ENCODE data around the gene KAZALD1.
A peak's percentile ranks its signal among the peaks of the same experiment; 100 is the strongest.

KAZALD1 gene

DNA sequence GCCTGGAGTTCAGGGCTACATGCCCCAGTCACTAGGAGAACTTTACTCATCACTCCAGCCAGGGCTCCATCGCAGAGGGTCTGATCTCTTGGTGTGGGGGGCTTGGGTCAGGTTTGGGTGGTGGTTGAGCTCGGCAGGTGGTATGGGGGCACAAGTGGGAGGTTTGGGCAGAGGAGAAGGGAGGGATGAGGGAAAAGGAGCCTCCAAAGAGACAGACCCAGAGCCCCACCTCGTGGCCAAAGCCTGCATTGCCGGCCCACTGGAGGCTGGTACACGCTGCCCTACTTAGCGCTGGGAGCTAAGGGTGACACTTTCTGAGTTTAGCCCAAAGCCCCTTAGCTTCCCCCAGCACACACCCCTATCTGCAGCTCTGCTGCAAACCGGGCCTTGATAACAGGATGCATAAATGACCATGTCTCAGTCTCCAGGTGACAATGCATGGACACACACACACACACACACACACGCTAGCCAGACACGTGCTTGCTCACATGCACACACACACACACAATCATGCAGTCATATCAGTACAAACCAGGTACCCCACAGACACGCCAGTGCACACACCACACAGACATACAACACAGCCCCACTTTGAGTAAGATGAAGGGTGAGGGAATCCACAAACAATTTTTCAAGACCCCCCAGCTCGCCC is 47.4 kb upstream of the KAZALD1 start (continued):
- TF ChIP-seq, protein P1, sequence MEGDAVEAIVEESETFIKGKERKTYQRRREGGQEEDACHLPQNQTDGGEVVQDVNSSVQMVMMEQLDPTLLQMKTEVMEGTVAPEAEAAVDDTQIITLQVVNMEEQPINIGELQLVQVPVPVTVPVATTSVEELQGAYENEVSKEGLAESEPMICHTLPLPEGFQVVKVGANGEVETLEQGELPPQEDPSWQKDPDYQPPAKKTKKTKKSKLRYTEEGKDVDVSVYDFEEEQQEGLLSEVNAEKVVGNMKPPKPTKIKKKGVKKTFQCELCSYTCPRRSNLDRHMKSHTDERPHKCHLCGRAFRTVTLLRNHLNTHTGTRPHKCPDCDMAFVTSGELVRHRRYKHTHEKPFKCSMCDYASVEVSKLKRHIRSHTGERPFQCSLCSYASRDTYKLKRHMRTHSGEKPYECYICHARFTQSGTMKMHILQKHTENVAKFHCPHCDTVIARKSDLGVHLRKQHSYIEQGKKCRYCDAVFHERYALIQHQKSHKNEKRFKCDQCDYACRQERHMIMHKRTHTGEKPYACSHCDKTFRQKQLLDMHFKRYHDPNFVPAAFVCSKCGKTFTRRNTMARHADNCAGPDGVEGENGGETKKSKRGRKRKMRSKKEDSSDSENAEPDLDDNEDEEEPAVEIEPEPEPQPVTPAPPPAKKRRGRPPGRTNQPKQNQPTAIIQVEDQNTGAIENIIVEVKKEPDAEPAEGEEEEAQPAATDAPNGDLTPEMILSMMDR (tag by site-specific recombination; IDR thresholded peaks at IDR 0.05) = peak; percentile 86
- TF ChIP-seq, protein P2, sequence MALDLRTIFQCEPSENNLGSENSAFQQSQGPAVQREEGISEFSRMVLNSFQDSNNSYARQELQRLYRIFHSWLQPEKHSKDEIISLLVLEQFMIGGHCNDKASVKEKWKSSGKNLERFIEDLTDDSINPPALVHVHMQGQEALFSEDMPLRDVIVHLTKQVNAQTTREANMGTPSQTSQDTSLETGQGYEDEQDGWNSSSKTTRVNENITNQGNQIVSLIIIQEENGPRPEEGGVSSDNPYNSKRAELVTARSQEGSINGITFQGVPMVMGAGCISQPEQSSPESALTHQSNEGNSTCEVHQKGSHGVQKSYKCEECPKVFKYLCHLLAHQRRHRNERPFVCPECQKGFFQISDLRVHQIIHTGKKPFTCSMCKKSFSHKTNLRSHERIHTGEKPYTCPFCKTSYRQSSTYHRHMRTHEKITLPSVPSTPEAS (tag by site-specific recombination; IDR thresholded peaks at IDR 0.05) = peak; percentile 92
- TF ChIP-seq ZNF426 (tag by site-specific recombination; IDR thresholded peaks at IDR 0.05) (no peak), GLIS2 (tag by site-specific recombination; IDR thresholded peaks at IDR 0.05) (peak; percentile 89), MEIS1 (CRISPR knock-in tag; IDR thresholded peaks at IDR 0.05; ENCODE audit: borderline replicate concordance) (no peak), ZNF404 (tag by site-specific recombination; IDR thresholded peaks at IDR 0.05) (no peak), ZNF561 (tag by site-specific recombination; IDR thresholded peaks at IDR 0.05; ENCODE audit: borderline replicate concordance) (no peak), BCL11A (tag by site-specific recombination; IDR thresholded peaks at IDR 0.05; ENCODE audit: low read depth) (no peak), ZIC2 (tag by site-specific recombination; IDR thresholded peaks at IDR 0.05) (peak; percentile 49), ZNF571 (tag by site-specific recombination; IDR thresholded peaks at IDR 0.05) (no peak), ZNF544 (tag by site-specific recombination; IDR thresholded peaks at IDR 0.05) (no peak), ZNF843 (tag by site-specific recombination; IDR thresholded peaks at IDR 0.05) (0 out of 2 replicates have a peak, but pooled peaks have one; percentile 23), ZNF366 (tag by site-specific recombination; conservative IDR thresholded peaks at IDR 0.05) (peak; percentile 93), ZNF48 (tag by site-specific recombination; IDR thresholded peaks at IDR 0.05) (no peak), ZNF529 (tag by site-specific recombination; IDR thresholded peaks at IDR 0.05; ENCODE audit: insufficient replicate concordance) (no peak), ZNF211 (tag by site-specific recombination; IDR thresholded peaks at IDR 0.05; ENCODE audit: low read depth) (no peak), YY1 (tag by site-specific recombination; IDR thresholded peaks at IDR 0.05) (no peak), ZNF629 (tag by site-specific recombination; IDR thresholded peaks at IDR 0.05) (0 out of 2 replicates have a peak, but pooled peaks have one; percentile 24), GLIS1 (tag by site-specific recombination; IDR thresholded peaks at IDR 0.05) (peak; percentile 91), ZNF555 (tag by site-specific recombination; conservative IDR thresholded peaks at IDR 0.05) (no peak)
- TF ChIP-seq, protein P3, sequence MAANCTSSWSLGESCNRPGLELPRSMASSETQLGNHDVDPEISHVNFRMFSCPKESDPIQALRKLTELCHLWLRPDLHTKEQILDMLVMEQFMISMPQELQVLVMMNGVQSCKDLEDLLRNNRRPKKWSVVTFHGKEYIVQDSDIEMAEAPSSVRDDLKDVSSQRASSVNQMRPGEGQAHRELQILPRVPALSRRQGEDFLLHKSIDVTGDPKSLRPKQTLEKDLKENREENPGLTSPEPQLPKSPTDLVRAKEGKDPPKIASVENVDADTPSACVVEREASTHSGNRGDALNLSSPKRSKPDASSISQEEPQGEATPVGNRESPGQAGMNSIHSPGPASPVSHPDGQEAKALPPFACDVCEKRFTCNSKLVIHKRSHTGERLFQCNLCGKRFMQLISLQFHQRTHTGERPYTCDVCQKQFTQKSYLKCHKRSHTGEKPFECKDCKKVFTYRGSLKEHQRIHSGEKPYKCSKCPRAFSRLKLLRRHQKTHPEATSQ (tag by site-specific recombination; IDR thresholded peaks at IDR 0.05) = no peak
- TF ChIP-seq, protein P4, sequence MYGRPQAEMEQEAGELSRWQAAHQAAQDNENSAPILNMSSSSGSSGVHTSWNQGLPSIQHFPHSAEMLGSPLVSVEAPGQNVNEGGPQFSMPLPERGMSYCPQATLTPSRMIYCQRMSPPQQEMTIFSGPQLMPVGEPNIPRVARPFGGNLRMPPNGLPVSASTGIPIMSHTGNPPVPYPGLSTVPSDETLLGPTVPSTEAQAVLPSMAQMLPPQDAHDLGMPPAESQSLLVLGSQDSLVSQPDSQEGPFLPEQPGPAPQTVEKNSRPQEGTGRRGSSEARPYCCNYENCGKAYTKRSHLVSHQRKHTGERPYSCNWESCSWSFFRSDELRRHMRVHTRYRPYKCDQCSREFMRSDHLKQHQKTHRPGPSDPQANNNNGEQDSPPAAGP (tag by site-specific recombination; IDR thresholded peaks at IDR 0.05) = peak; percentile 51; the same call in 1 of the 2 replicates
- TF ChIP-seq, protein P5, sequence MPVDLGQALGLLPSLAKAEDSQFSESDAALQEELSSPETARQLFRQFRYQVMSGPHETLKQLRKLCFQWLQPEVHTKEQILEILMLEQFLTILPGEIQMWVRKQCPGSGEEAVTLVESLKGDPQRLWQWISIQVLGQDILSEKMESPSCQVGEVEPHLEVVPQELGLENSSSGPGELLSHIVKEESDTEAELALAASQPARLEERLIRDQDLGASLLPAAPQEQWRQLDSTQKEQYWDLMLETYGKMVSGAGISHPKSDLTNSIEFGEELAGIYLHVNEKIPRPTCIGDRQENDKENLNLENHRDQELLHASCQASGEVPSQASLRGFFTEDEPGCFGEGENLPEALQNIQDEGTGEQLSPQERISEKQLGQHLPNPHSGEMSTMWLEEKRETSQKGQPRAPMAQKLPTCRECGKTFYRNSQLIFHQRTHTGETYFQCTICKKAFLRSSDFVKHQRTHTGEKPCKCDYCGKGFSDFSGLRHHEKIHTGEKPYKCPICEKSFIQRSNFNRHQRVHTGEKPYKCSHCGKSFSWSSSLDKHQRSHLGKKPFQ (tag by site-specific recombination; IDR thresholded peaks at IDR 0.05) = no peak
- TF ChIP-seq, protein P6, sequence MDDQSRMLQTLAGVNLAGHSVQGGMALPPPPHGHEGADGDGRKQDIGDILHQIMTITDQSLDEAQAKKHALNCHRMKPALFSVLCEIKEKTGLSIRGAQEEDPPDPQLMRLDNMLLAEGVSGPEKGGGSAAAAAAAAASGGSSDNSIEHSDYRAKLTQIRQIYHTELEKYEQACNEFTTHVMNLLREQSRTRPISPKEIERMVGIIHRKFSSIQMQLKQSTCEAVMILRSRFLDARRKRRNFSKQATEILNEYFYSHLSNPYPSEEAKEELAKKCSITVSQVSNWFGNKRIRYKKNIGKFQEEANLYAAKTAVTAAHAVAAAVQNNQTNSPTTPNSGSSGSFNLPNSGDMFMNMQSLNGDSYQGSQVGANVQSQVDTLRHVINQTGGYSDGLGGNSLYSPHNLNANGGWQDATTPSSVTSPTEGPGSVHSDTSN (CRISPR knock-in tag; IDR thresholded peaks at IDR 0.05) = no peak; the same call in 1 of the 2 replicates
- TF ChIP-seq, protein P7, sequence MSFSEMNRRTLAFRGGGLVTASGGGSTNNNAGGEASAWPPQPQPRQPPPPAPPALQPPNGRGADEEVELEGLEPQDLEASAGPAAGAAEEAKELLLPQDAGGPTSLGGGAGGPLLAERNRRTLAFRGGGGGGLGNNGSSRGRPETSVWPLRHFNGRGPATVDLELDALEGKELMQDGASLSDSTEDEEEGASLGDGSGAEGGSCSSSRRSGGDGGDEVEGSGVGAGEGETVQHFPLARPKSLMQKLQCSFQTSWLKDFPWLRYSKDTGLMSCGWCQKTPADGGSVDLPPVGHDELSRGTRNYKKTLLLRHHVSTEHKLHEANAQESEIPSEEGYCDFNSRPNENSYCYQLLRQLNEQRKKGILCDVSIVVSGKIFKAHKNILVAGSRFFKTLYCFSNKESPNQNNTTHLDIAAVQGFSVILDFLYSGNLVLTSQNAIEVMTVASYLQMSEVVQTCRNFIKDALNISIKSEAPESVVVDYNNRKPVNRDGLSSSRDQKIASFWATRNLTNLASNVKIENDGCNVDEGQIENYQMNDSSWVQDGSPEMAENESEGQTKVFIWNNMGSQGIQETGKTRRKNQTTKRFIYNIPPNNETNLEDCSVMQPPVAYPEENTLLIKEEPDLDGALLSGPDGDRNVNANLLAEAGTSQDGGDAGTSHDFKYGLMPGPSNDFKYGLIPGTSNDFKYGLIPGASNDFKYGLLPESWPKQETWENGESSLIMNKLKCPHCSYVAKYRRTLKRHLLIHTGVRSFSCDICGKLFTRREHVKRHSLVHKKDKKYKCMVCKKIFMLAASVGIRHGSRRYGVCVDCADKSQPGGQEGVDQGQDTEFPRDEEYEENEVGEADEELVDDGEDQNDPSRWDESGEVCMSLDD (tag by site-specific recombination; IDR thresholded peaks at IDR 0.05) = peak; percentile 50; the same call in 1 of the 2 replicates

Data from HEK293 (cell line).